ENCODE data around the gene VPREB3.

GRCh38 chr22:23801238-23801821 lies 47.1 kb upstream of the VPREB3 start:
- TF ChIP-seq, protein P1, sequence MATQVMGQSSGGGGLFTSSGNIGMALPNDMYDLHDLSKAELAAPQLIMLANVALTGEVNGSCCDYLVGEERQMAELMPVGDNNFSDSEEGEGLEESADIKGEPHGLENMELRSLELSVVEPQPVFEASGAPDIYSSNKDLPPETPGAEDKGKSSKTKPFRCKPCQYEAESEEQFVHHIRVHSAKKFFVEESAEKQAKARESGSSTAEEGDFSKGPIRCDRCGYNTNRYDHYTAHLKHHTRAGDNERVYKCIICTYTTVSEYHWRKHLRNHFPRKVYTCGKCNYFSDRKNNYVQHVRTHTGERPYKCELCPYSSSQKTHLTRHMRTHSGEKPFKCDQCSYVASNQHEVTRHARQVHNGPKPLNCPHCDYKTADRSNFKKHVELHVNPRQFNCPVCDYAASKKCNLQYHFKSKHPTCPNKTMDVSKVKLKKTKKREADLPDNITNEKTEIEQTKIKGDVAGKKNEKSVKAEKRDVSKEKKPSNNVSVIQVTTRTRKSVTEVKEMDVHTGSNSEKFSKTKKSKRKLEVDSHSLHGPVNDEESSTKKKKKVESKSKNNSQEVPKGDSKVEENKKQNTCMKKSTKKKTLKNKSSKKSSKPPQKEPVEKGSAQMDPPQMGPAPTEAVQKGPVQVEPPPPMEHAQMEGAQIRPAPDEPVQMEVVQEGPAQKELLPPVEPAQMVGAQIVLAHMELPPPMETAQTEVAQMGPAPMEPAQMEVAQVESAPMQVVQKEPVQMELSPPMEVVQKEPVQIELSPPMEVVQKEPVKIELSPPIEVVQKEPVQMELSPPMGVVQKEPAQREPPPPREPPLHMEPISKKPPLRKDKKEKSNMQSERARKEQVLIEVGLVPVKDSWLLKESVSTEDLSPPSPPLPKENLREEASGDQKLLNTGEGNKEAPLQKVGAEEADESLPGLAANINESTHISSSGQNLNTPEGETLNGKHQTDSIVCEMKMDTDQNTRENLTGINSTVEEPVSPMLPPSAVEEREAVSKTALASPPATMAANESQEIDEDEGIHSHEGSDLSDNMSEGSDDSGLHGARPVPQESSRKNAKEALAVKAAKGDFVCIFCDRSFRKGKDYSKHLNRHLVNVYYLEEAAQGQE (IDR thresholded peaks at IDR 0.05; ENCODE audit: insufficient read depth in 1 of 2, low read depth in 2 of 2, low read length in 2 of 2) = no peak
- TF ChIP-seq POLR2AphosphoS5 (IDR thresholded peaks at IDR 0.05; ENCODE audit: low read depth, low read length) = no peak
